Spleen (tissue), 11 donors: ENCODE data around the gene RBMS3. TPM values are rescaled to one million over a fixed set of nuclear protein-coding genes. Genes with fewer than 3 reads are reported as not detected.

Experiments used
- DNase-seq: peaks from one replicate; pipeline ENCODE4 v3.0.0-alpha.2; 2020
- H3K27ac ChIP-seq, 8 donors: fragments of 200-600 bp; sonication (generic) in 7 of 8; 1 replicate in 4 of 8; 2 replicates in 4 of 8; pipeline versions ENCODE4 v1.5.0 to v1.8.0; 2016 to 2021; ENCODE audit warnings: inconsistent platforms in 4 of 8, mild to moderate bottlenecking in 4 of 8, moderate library complexity in 1 of 8
- H3K27me3 ChIP-seq, 7 donors: fragments of 200-600 bp; sonication (generic) in 6 of 7; replicated peaks in 1 of 7; 1 replicate in 4 of 7; 2 replicates in 3 of 7; pipeline versions ENCODE4 v1.5.0 to v1.8.0; 2016 to 2021; ENCODE audit warnings: inconsistent platforms in 3 of 7, mild to moderate bottlenecking in 1 of 7
- H3K36me3 ChIP-seq, 6 donors: fragments of 200-600 bp; sonication (generic) in 5 of 6; 1 replicate in 4 of 6; 2 replicates in 2 of 6; pipeline versions ENCODE4 v1.5.0 to v1.8.0; 2016 to 2021; ENCODE audit warnings: inconsistent platforms in 2 of 6
- H3K4me1 ChIP-seq, 6 donors: fragments of 200-600 bp; sonication (generic) in 5 of 6; 1 replicate in 3 of 6; 2 replicates in 3 of 6; pipeline versions ENCODE4 v1.5.0 to v1.8.0; 2016 to 2021; ENCODE audit warnings: inconsistent platforms in 3 of 6
- H3K4me3 ChIP-seq, 8 donors: fragments of 200-600 bp; sonication (generic) in 7 of 8; 1 replicate in 4 of 8; 2 replicates in 4 of 8; pipeline versions ENCODE4 v1.5.0 to v1.8.0; 2016 to 2021; ENCODE audit warnings: inconsistent platforms in 4 of 8, mild to moderate bottlenecking in 4 of 8, moderate library complexity in 2 of 8
- H3K9me3 ChIP-seq, 8 donors: fragments of 200-600 bp; sonication (generic) in 7 of 8; 1 replicate in 4 of 8; 2 replicates in 4 of 8; pipeline versions ENCODE4 v1.5.0 to v1.8.0; 2016 to 2021; ENCODE audit warnings: inconsistent platforms in 4 of 8
- POLR2A ChIP-seq, 3 donors: fragments of 450-650 bp; IDR thresholded peaks; one replicate each; pipeline ENCODE4 v1.5.1; 2017; ENCODE audit warnings: antibody characterized with exemption in 3 of 3, mild to moderate bottlenecking in 1 of 3
- POLR2AphosphoS5 ChIP-seq, 3 donors: sonication (generic); formaldehyde crosslinking; IDR thresholded peaks; one replicate each; pipeline ENCODE4 v1.5.1; 2017; ENCODE audit warnings: antibody characterized with exemption in 3 of 3
- WGBS, 5 donors: extraction: QIAGEN DNeasy Blood & Tissue Kit in 3 of 5; methylation state at CpG; one replicate each; pipeline versions ENCODE4 v1.1.5 to v1.1.7; 2013 to 2018; 5-methylcytosine and 5-hydroxymethylcytosine counted together
- intact Hi-C: fragments of 100-400 bp; cut with DNase I; formaldehyde crosslinking; loops from one replicate; pipeline ENCODE4 v1.15.0; 2023; ENCODE audit warnings: low total_unique reads
- polyA plus RNA-seq, 3 donors: library from polyadenylated mRNA; stranded (reverse); fragments of 200-250 nt; gene quantifications; one replicate each; pipeline ENCODE4 v1.2.1, GENCODE V29; 2013
- total RNA-seq, 7 donors: library from RNA; depleted of rRNA in 3 of 7; stranded (reverse); fragments of >200 nt in 3 of 7; fragmentation: NEBNext Ultra II Directional in 4 of 7; extraction: Animal tissue kit (Norgen Biotek cat#: 25700) in 4 of 7; gene quantifications; one replicate each; pipeline versions ENCODE4 v1.1.0 to v1.2.1, GENCODE V29; 2016 to 2021
- TF ChIP-seq, protein P1 (sequence below), 11 experiments: fragments of 200-600 bp in 7 of 11; fragments of 450-650 bp in 4 of 11; sonication (generic) in 4 of 11; IDR thresholded peaks in 8 of 11; conservative IDR thresholded peaks in 3 of 11; 1 replicate in 7 of 11; 2 replicates in 4 of 11; pipeline versions ENCODE4 v1.4.0 to v1.8.0; 2016 to 2021; ENCODE audit warnings: antibody characterized with exemption in 11 of 11, inconsistent platforms in 4 of 11, mild to moderate bottlenecking in 1 of 11
- donor health status: healthy with polysubstance abuse.
- donor health status: DM: no; HTN: no; CAD: no; lungs with moderate emphysema.
- donor health status: DM: no; HTN: no; CAD: no.
- donor health status: Bipolar disorder and iron deficiency.
- donor health status: healthy.
- donor health status: DM: no; HTN: no; CAD: no.
- donor health status: DM: yes; HTN: yes; CAD: no.

The RBMS3 gene
- total and polyA plus RNA-seq, 10 donors = 2.6 to 81.9 (median 52.5) TPM

DNA sequence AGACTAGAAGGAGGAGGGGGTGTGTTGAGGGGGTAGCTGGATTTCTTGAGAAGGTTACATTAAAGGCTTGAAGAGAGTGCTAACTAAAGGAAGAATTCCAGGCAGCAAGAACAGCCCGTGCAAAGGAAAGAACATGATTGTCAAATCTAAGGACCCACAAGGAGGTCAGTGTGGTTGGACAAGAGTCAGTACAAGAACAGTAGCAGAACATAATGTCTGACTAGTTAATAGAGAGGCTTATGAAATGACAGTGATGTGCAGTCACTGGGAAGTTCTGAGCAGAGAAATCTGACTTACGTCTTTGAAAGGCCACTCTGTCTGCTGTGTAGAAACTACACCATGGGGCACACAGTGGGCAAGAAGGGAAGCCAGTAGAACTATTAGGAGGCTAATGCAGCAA, 19.8 kb upstream of the RBMS3 start:
- H3K9me3 ChIP-seq = no peaks in the 10 kb centered on the region
- H3K4me3 ChIP-seq = no peak overlapping the region
- no peak overlapping the region for H3K27ac ChIP-seq
- no peak for DNase-seq
- H3K36me3 ChIP-seq = no peaks in the 10 kb centered on the region
- intact Hi-C loops = no loop called here
- 83 to 93% (median 89%) methylated on average over 2 of the region's 2 CpGs for WGBS, 5 donors
- H3K4me1 ChIP-seq = no peaks in the 10 kb centered on the region
- H3K27me3 ChIP-seq = no peaks in the 10 kb centered on the region
- TF ChIP-seq, protein P1, sequence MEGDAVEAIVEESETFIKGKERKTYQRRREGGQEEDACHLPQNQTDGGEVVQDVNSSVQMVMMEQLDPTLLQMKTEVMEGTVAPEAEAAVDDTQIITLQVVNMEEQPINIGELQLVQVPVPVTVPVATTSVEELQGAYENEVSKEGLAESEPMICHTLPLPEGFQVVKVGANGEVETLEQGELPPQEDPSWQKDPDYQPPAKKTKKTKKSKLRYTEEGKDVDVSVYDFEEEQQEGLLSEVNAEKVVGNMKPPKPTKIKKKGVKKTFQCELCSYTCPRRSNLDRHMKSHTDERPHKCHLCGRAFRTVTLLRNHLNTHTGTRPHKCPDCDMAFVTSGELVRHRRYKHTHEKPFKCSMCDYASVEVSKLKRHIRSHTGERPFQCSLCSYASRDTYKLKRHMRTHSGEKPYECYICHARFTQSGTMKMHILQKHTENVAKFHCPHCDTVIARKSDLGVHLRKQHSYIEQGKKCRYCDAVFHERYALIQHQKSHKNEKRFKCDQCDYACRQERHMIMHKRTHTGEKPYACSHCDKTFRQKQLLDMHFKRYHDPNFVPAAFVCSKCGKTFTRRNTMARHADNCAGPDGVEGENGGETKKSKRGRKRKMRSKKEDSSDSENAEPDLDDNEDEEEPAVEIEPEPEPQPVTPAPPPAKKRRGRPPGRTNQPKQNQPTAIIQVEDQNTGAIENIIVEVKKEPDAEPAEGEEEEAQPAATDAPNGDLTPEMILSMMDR (IDR thresholded peaks at IDR 0.05 in 8 of 11, conservative IDR thresholded peaks at IDR 0.05 in 3 of 11) = no peak
- TF ChIP-seq POLR2AphosphoS5 (IDR thresholded peaks at IDR 0.05) = no peak
- TF ChIP-seq POLR2A (IDR thresholded peaks at IDR 0.05) = no peak

DNA sequence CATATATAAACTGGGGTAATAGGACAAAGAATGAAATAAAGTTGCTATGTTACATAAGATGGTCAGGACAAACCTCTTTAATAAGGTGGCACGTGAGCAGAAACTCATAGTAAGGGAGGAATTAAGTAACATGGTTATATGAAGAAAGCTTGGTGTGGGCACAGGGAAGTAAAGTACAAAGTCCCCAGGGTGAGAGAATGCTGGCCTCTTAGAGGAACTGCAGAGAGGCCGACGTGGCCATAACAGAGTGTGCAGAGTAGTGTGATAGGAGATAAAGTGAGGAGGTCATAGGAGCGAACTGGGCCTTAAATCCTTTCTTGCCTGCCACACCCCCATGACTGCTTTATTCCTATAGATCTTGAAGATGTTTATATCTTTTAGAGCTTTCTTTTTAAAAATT, 17.4 kb upstream of the RBMS3 start:
- H3K36me3 ChIP-seq = no peaks in the 10 kb centered on the region
- DNase-seq = no peak
- intact Hi-C loops = no loop called here
- TF ChIP-seq POLR2AphosphoS5 (IDR thresholded peaks at IDR 0.05) (no peak), POLR2A (IDR thresholded peaks at IDR 0.05) (no peak)
- TF ChIP-seq, protein P1 (IDR thresholded peaks at IDR 0.05 in 8 of 11, conservative IDR thresholded peaks at IDR 0.05 in 3 of 11) = no peak
- H3K27ac ChIP-seq = no peak overlapping the region
- no peak overlapping the region for H3K4me3 ChIP-seq
- H3K4me1 ChIP-seq = no peaks in the 10 kb centered on the region
- no peaks in the 10 kb centered on the region for H3K27me3 ChIP-seq
- 84 to 96% (median 92%) methylated on average over 4 of the region's 4 CpGs for WGBS, 5 donors
- no peaks in the 10 kb centered on the region for H3K9me3 ChIP-seq

DNA sequence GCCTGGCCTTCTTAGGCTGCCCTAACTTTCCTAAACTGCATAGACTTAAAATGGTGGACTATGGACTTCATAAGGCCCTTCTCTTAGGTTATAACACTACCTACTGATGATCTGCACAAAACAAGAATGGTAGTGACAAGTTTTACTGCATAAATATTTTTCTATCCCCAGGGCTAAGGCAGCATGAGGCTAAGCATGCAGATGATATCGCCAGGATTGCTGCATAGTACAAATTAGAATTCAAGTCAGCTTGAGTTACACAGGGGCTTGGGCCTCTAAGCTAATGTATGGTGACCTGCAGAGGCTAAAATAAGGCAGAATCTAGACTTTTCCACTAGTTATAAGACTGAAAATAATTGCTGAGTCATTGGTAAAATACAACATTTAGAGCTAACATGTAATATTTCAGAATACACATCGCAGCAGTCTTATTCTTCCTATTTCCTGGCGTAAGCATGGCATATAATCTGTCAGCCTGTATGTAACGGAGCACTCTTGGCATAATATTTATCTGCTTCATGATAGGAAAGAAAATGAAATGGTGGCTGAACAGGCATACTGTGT, 15.3 kb upstream of the RBMS3 start:
- Histone ChIP-seq H3K36me3 (no peaks in the 10 kb centered on the region), H3K27ac (no peak overlapping the region), H3K27me3 (no peaks in the 10 kb centered on the region), H3K9me3 (no peaks in the 10 kb centered on the region), H3K4me1 (no peaks in the 10 kb centered on the region), H3K4me3 (no peak overlapping the region)
- intact Hi-C loops = no loop called here
- TF ChIP-seq, protein P1 (IDR thresholded peaks at IDR 0.05 in 8 of 11, conservative IDR thresholded peaks at IDR 0.05 in 3 of 11) = no peak
- TF ChIP-seq POLR2AphosphoS5 (IDR thresholded peaks at IDR 0.05) = no peak
- no peak for TF ChIP-seq POLR2A (IDR thresholded peaks at IDR 0.05)
- 86 to 97% (median 91%) methylated on average over 4 of the region's 4 CpGs for WGBS, 5 donors
- DNase-seq = no peak

DNA sequence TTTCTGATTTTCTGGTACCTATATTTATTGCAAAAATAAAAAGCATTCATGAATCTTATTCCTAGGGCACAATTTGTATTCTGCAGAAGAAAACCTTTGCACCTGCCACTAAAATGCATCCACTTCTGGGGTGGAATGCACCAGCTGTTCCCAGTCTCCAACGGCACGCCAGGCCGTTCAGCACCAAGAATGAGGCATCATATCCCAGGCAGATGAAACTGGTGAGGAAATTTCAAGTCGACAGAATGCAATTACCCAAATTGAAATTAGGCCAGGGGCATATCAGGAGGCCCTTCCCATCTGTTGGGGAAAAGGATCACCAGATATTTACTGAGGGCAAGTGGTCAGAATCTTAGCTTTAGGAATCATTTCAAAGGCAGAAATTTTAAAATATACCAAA, 13.6 kb upstream of the RBMS3 start:
- 88 to 93% (median 92%) methylated on average over 4 of the region's 4 CpGs for WGBS, 5 donors
- intact Hi-C loops = no loop called here
- no peaks in the 10 kb centered on the region for H3K4me1 ChIP-seq

More for the DNA sequence above, 13.6 kb upstream of the RBMS3 start:
- Histone ChIP-seq H3K27me3 (no peaks in the 10 kb centered on the region), H3K4me3 (no peak overlapping the region), H3K36me3 (no peaks in the 10 kb centered on the region), H3K27ac (no peak overlapping the region), H3K9me3 (no peaks in the 10 kb centered on the region)
- DNase-seq = no peak
- TF ChIP-seq POLR2A (IDR thresholded peaks at IDR 0.05) = no peak
- TF ChIP-seq, protein P1 (IDR thresholded peaks at IDR 0.05 in 8 of 11, conservative IDR thresholded peaks at IDR 0.05 in 3 of 11) = no peak
- TF ChIP-seq POLR2AphosphoS5 (IDR thresholded peaks at IDR 0.05) = no peak
